G401 (cell line): Measurements from ENCODE around the gene GALT. TPM values are rescaled to one million over a fixed set of nuclear protein-coding genes. Genes with fewer than 3 reads are reported as not detected.

Source experiments
- DNase-seq: peaks from one replicate; pipeline ENCODE4 v3.0.0-alpha.2; 2015; ENCODE audit warnings: low spot score
- in situ Hi-C: cut with HindIII; loops from 2 replicates; pipeline ENCODE4 v1.10.0; 2016; ENCODE audit warnings: low sequenced_read_pairs, mixed read lengths
- total RNA-seq: library from RNA; depleted of rRNA; stranded (reverse); fragments of >200 nt; shearing (Covaris generic); gene quantifications from 2 replicates; pipeline ENCODE4 v1.2.3, GENCODE V29; 2014

Gene GALT
- total RNA-seq, 1 experiment from 2014 or later, result 51.2 TPM

GRCh38 chr9:34647651-34648050 is 1.2 kb downstream of the GALT start:
- no peak for DNase-seq
- in situ Hi-C loops, result no loop called here

DNA sequence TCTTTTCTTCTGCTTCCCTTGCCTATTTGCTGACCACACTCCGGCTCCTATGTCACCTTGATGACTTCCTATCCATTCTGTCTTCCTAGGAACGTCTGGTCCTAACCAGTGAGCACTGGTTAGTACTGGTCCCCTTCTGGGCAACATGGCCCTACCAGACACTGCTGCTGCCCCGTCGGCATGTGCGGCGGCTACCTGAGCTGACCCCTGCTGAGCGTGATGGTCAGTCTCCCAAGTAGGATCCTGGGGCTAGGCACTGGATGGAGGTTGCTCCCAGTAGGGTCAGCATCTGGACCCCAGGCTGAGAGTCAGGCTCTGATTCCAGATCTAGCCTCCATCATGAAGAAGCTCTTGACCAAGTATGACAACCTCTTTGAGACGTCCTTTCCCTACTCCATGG is 2.2 kb downstream of the GALT start:
- DNase-seq, result no peak
- in situ Hi-C loops, result no loop called here

DNA sequence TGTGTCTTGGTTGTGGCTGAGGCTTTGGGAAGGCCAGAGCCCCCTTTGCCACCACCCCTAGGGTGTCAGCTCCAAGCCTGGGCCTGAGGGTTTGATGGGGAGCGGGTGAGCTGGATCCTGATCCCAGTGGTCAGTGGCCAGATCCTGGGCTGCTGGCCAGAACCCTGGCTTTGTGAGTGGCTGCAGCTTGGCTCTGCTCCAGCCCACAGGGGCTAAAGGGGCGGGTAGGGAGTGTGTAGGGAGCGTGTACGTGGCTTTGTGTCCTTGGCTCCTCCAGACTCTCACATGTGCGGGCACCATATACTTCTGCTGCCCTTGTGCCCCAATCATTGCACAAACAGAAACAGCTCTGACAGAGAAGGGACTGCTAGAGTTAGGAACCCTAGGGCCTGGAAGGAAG is 4.3 kb downstream of the GALT start:
- in situ Hi-C loops, result no loop called here
- no peak for DNase-seq

- DNase-seq, result no peak
- in situ Hi-C loops, result no loop called here
Observed at GRCh38 chr9:34651321-34651720, 4.8 kb downstream of the GALT start.

- in situ Hi-C loops, result no loop called here
- DNase-seq, result peak; percentile 56
Observed at GRCh38 chr9:34651876-34652601, 5.6 kb downstream of the GALT start, which contains the start of gene IL11RA. TSS of gene IL11RA (plus strand) at chr9:34652185. CDS start at chr9:34655218, 3,033 bp downstream.

DNA sequence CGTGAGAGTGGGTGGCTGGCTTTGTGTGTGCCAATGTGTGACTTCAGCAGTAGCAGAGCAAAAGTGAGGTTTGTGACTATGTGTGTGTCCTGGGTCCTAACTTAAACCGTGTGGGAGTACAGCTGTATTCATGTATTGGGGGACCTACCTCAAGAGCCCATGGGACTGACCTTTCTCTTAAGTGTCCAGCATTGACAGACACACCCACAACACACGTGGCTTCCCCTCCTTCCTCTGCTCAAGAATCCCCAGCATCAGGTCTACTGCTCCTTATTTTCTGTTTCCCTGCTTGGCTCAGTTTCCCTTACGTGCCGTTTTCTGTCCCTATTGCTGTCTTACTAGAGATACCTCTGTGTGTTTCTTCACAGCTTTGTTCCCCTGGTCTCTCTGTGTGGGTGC is 6.1 kb downstream of the GALT start:
- in situ Hi-C loops, result no loop called here
- no peak for DNase-seq

GRCh38 chr9:34653151-34654072 is 6.9 kb downstream of the GALT start:
- DNase-seq, result no peak
- in situ Hi-C loops, result no loop called here

GRCh38 chr9:34654323-34655051 is 8.0 kb downstream of the GALT start:
- DNase-seq, result peak; percentile 30
- in situ Hi-C loops, result no loop called here

DNA sequence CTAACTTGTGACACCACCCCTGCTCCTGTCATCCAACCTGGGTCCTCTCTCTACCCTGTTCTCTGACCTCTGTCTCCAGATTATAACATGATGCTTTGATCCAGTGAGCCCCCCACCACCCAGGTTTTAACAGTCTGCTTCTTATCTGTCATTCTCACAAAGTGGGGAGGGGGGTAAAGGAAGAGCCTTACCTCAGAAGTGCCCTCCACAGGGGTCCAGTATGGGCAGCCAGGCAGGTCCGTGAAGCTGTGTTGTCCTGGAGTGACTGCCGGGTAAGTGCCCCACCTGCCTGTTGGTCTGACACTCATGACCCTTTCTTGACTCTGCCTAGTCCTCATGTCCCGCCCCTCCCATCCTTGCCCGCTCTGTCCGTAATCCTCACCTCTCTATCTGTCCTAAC is 8.9 kb downstream of the GALT start:
- in situ Hi-C loops, result no loop called here
- DNase-seq, result no peak

GRCh38 chr9:34656992-34657391 is 10.5 kb downstream of the GALT start:
- in situ Hi-C loops, result no loop called here
- DNase-seq, result no peak

- no peak for DNase-seq
- in situ Hi-C loops, result no loop called here
Observed at GRCh38 chr9:34658461-34658860, 12.0 kb downstream of the GALT start.

- no peak for DNase-seq
- in situ Hi-C loops, result no loop called here
Observed at GRCh38 chr9:34659592-34660253, 13.2 kb downstream of the GALT start.

GRCh38 chr9:34662526-34663302 is 16.2 kb downstream of the GALT start, which contains the start of gene CCL27:
TSS of gene CCL27 (minus strand) at chr9:34662657. CDS start at chr9:34662633, 24 bp downstream.
- no peak for DNase-seq
- in situ Hi-C loops, result no loop called here

- in situ Hi-C loops, result no loop called here
- no peak for DNase-seq
Observed at GRCh38 chr9:34663303-34663605, 16.8 kb downstream of the GALT start.

GRCh38 chr9:34664281-34665066 is 18.0 kb downstream of the GALT start:
- in situ Hi-C loops, result no loop called here

GRCh38 chr9:34665067-34665380 is 18.5 kb downstream of the GALT start:
- DNase-seq, result no peak
- in situ Hi-C loops, result no loop called here

More at GRCh38 chr9:34664281-34665066, 18.0 kb downstream of the GALT start:
- DNase-seq, result peak; percentile 82

DNA sequence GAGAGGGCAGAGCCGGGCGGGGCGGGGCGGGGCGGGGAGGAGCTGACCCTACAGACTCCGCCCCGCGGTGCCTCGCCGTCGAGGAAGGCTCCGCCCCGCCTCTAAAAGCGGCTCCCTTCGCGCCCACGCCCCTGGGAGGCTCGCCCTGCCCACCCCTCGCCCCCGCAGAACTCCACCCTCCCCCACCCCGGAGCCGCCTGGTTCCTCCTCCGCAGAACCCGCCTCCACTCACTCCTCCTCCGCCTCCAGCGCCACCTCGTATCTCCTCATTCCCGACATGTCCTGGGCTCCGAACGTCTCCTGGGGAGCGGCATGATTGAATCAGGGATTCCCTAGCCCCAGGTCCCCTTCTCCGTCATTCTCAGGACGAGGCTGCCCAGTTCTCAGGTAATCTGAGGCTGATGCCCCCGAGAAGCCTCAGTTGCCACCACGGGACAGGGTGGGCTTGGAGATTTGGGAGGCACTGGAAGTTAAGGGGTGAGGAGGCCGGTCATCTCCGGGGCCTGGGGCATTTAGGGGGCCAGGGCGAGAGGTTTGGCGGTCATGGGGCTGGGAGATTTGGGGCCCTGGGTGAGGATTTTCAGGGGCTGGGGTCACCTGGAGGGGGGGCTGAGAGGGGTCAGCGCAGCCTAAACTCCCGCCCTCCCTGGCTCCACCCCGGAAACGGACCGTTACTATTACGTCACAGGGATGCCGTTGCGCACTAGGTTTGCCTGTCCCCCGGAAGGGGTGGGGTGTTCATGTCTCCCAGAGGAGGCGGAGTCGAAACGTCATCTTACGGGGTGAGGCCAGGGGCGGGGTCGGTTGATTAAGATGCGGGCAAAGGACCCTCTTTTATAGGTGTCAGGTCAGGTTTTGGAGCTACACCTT is 19.1 kb downstream of the GALT start:
- peak; percentile 99 for DNase-seq
- in situ Hi-C loops, result no loop called here
